ENCODE results near the gene UTP4.

- TF ChIP-seq POLR2AphosphoS5 (IDR thresholded peaks at IDR 0.05) (no peak), CTCF (IDR thresholded peaks at IDR 0.05) (no peak), POLR2A (IDR thresholded peaks at IDR 0.05) (no peak)
Measured at GRCh38 chr16:69085032-69085695, 47.3 kb upstream of the UTP4 start.

Measured in suprapubic skin (tissue), 4 donors.